Measurements from ENCODE around the gene WNT3.

WNT3 gene

DNA sequence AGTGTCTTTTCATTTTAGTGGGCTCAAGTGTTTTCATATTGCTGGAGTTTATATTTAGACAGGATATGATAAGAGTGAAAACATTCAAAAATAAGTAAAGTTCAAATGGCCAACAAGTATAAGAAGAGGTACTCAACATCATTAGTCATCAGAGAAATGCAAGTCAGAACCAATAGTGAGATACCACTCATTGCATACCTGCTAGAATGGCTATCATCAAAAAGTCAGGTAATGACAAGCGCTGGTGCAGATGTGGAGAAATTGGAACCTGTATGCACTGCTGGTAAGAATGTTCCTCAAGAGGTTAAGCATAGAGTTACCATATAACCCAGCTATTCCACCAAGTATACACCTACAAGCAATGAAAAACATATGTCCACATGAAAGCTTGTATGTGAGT is 87.8 kb downstream of the WNT3 start:
- DNase-seq (ENCODE audit: low read depth) = no peak

DNA sequence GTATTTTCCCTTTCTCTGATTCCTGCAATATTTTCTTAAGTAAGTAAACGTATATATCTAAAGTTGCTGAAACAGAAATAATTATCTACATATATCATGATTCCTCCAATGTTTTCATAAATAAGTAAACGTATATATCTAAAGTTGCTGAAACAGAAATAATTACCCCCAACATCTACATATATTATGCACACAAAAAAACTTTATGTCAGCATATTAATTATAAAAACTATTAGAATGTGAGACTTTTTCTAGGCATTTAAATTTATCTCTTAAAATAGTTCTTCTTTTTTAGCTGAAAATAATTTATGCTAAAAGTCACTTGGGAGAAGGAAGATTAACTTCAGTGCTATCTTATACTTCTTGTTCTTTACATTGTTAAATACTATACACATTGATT is 88.5 kb downstream of the WNT3 start:
- DNase-seq (ENCODE audit: low read depth) = no peak

DNA sequence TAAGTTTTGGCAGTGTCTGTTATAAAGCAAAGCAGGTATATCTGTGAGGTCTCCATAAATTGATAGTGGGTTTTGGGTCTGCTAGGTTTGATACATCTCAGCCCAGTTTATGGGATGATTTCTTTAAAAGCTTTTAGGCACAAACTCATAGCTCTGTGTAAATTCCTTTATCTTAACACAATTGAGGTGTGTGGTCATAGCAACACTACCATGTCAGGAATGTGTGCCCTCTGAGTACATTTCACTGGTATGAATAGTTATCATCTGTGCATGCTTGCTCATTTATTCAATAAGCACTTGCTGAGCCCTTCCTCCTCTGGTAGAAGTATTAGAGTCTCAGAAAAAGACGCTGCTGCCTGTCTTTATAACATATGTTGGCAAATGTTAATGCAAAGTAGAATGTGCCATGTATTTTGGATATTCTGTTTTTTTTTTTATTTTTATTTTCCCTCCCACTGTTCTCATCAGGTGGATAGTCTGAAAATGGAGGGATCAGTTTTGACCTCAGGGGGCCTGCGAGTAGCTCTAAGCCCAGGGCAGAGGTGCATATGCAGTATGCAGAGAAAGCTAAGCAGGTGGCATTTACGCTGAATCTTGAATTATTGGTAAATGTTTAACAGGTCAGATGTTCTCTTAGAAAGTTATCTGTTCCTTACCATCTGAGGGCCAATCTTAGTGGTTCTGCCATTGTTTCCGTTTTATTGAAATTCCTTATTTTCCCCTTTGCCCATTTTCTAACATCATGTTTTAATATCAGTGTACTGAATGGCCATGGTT is 90.7 kb downstream of the WNT3 start:
- DNase-seq (ENCODE audit: low read depth) = peak; percentile 89

DNA sequence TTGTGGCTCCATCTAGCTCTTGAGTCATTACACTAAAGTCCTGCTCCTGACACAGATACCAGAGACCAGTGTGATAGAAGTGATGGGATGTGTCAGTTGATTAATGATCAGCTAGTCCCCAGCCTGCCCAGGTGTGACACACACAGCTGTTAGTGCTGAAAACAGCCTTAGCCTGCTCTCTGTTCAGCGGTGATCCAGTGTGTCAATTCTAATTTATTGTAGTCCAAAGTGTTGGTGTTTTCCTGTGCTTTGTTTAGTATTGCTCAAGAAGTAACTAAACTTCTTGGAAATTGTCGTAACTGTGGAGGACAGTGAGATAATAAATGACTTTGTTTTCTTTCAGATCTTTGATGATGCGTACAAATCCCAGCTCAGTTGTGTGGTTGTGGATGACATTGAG is 92.3 kb downstream of the WNT3 start:
- no peak for DNase-seq (ENCODE audit: low read depth)

DNA sequence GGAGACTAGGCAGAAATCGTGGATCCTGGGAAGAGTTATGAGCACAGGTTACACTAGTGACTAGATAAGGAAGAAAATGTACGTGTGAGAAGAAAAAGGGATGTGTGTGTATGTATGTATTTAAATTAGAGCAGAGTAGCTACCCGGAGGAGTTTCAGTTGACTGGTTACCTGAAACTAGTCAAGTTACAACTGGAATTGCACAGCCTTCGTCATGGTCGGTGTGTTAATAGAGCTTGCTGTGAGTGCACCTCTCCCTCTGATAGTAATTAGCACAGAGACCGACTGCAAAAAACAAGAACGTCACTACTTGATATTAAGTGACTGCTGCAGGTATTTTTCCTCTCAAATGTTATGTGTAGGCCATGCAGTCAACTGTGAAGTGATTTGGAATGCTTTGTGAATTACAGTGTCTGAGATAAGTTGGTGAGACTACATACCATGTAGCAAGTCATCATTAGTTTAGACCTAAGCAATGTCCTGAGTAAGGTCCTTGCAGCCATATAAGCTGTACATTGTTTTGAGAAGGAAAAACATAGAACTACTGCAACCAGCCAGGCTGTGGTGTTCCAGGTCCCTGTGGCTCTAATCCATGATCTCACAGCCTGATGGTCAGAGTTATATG is 95.7 kb downstream of the WNT3 start:
- peak; percentile 29 for DNase-seq (ENCODE audit: low read depth)

DNA sequence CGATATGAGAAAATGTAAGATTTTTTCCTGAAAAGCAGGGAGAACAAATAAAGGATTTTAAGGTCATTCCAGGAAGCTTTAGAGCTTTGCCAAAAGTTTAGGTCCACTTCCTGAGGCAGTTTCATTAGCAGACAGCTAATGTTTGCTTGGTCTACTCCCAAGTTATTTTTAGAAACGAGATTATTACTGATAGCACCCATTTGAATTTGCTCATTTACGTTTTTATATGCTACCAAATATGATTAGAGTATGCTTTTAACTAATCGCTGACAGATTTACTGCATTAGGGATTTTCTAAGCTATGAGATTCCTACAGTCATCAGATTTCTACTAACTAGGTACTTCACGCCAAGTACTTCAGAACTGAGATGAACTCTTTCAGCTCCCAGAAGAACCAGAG is 98.1 kb downstream of the WNT3 start:
- DNase-seq (ENCODE audit: low read depth) = peak; percentile 61

DNA sequence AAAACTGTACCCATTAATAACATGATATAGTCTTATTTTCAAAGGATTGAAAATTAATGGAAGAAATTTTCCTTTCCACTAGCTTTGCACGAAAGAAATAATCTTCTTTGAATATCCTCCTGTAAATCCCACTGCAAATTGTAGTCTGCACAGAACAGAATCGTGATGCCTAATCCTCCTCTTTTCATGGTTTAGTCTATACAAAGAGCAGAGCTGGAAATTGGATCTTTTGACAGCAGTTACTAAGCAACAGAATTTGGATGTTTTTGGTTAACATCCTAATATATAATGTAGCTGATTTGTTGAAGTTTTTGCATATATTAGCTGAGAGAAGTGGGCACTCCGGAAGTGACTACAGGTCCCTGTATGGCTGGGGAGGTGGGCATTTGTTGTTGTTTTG is 98.6 kb downstream of the WNT3 start:
- no peak for DNase-seq (ENCODE audit: low read depth)

DNA sequence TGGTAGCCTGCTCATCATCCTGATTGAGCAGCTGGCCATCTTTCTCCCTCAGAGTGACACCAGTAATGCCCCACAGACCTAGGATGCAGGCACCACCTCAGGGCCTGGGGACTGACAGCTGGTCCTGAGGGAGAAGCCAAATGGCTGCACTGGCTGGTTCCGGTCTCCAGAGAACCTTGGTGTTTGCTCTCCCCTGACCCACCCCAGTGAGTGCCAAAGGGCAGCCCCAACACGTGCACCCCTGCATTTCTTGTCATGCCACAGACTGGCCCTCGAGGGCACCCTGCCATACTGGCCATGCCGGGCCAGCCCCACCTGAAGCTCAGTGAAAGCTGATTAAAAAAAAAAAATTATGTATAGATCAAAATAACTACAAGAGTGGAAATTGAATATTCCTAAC is 100.5 kb downstream of the WNT3 start:
- DNase-seq (ENCODE audit: low read depth) = no peak
